GM18526 (cell line): ENCODE data around the gene FAAP20.

Experiments used
- POLR2A ChIP-seq: IDR thresholded peaks from 3 replicates; pipeline ENCODE4 v1.6.1; 2011; ENCODE audit not compliant: insufficient read length; ENCODE audit errors: extremely low read depth

FAAP20 gene, protein sequence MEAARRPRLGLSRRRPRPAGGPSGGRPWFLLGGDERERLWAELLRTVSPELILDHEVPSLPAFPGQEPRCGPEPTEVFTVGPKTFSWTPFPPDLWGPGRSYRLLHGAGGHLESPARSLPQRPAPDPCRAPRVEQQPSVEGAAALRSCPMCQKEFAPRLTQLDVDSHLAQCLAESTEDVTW

DNA sequence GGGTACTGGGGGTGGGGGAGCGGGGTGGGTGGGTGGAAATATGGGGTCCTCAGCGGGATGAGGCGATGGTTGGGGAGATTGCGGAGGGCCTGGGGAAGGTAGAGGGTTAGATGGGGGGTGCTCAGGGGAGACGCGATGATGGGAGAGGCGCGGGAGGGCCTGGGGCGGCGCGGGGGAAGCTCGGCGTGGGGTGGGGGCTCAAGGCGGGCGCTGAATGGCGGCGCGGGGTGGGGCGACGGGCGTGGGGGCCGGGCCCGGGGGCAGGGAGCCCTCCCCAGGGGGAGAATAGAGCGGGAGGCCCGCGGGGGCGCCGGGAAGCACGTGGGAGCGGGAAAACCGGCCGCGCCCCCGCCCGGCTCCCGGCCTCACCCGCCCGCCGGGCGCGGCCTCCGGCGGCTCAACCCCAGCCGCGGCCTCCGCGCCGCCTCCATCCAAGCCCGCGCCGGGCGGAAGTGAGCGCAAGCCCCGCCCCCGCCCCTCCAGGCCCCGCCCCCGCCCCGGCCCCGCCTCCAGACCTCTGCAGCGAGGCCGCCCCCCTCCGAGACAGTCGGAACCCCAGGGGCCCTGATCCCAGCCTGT lies at the start of gene FAAP20:
Gene FAAP20 (minus strand): TSS at position 454 of the 579 bp plus-strand sequence. CDS start 23 bp downstream, at position 431.
- TF ChIP-seq POLR2A: peak; percentile 56

DNA sequence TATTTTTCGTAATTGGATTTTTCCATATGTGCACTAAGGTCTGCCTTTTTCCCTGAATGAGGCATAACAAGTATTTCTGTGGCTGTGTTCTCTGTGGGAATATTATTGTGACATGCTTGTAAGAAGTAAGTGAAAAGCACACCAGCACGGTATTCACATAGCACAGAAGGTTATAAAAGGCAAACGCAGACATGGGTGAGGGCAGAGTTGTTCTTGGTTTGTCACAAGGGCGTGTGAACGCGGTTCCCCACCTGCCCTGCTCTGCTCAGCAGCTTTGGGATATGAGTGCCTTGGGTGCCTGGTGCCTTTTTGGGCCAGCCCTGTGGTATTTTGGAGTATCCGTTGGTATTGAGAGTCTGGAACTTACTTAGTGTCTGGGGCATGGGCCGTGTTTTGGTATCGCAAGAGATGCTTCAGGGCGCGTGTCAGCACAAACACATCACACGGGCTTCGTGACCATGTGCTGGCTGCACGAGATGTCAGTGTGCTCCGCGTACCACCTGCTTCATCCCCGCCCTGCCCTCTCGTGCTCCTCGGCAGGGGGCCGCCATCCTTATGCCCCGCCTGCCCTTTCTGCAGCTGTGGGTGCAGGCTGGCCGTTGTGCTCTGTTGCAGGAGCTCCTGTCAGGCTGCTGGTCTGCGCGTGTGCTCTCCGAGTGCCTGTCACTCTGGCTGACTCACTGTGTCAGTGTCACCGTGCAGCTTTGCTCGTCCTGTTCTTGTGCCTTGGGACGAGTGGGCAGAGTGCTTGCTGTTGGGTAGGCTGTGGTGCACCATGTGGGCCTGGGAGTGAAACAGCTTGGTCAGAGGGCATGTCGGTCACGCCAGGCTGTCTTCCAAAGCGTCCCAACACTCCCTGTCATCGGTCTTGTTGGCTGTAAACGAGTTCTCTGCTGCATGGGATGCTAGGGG lies 48.5 kb upstream of the FAAP20 start:
- no peak for TF ChIP-seq POLR2A

DNA sequence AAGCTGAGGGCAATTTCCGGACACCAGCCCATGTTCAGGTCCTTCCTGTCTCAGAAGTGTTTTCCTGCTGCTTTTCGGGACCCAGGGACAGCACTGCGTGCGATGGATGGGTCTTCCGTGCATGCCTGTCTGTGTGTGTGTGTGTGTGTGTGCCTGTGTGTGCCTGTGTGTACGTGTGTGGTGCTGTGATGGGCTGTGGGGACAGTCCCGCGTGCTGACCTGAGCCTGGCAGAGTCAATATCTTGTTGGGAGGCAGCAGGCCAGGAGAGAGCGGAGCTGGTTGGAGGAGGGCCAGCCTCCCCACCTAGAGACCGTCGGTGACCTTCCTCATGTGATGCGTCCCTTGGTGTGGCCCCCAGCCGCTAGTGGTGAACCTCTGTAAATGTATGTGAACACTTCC lies 47.2 kb upstream of the FAAP20 start:
- no peak for TF ChIP-seq POLR2A

DNA sequence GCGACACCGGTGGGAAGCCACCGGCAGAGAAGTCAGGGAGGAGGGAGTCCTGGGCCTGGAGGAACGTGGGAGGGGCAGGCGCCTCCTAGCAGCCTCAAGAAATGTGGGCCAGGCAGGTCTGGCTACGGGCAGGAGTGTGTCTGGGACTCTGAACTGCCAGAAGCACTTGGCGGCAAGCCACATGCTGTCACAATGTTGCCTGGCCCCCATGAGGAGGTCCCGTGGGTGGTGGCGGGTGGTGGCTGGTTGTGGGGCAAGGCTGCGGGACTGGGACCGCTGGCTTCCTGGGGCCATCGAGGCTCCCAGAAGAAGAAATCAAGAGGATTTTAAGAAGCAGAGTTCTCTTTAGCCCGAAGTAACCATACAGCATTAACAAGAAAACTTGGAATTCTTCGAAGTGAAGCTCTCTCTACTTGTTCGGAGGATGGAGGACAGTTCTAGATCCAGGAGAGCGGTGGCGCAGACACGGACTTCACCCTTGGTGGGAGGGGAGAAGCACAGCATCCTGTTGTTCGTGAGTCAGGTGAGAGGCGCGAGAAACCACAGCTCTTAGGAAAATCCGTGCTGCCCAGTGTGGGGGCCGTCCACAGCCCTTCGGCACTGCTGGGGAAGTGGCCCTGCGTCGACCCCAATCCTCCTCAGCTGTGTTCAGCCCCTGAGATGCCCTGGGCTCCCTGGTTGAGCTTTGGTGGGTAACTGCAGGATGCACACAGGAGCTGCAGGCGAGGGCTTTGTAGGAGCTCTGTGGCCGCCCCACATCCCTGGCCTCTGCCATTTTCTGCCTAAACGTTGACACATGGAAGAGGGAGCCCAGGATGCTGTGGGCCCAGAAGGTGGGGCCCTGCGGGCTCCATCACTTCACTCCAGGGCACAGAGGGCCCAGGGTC lies 45.9 kb upstream of the FAAP20 start:
- no peak for TF ChIP-seq POLR2A

DNA sequence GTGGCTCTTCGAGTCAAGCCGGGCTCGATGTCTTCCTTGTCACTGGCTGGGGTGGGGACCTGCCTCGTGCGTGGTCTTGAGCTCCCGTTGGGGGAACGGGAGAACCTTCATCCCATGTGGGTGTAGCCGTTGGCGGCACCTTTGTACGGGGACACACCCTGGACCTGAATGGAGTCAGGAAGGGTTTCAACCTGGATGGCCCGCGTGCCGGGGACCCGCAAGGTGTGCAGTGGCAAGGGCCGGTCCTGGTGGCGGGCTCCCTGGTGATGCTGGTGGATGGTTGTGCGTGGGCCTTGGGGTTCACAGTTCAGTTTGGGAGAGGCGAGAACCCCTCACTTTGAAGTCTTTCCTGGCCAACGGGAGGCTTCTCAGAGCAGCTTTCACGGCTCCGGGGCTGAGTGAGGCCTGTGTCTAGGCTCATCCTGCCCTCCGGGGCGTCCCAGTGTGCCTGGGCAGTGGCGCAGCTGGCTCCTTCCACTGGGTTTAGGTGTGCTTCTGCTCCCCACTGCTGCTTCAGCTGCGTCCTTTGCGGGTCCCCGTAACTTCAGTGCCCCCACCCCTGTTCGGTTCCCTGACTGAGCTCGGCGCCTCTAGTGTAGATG lies 44.9 kb upstream of the FAAP20 start:
- TF ChIP-seq POLR2A: no peak

DNA sequence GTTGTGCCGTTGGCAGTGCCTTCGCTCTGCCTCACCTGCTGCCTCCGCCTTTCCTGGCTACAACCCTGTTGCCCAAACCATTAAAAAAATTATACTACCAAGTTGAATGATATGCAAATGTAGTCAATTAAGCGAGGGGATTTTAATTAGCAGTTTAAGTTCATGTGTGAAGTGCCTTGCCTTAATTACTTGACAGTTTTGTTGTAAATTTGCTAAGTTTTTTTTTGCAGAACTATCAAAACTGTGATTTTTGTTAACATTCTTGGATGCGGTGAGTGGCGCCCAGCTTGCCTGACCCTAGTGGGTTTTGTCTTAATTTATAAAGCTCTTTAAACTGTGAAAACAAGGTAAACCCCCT lies 44.4 kb upstream of the FAAP20 start:
- no peak for TF ChIP-seq POLR2A

DNA sequence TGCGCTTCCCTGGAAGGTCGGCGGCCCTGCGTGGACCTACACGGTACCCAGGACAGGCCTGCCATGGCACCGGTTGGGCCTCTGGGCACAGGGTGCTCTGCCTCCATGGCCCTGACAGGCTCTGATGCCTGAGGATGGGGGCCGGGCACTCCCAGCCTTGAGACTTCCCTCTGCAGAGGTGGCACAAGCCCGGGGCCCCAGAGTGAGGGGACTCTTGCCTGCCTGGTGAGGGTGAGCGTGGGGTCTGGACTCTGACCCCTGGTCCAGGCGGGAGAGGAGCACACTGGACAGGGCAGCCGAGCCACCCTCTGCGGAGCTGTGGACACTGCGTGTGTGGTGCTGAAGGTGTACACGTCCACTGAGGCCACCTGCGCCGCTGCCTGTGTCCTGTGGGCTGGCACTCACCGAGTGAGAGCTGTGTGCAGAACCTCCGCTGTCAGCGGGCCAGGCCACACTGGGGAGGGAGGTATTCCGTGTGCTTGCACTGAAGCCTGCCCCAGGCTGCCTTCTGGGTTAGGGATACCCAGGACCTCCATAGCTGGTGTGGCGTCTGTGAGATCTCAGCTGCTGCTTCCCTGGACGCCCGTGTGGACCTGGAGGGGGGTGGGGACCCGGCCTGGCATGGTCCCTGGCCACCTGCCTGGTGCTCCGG lies 43.9 kb upstream of the FAAP20 start:
- TF ChIP-seq POLR2A: no peak

DNA sequence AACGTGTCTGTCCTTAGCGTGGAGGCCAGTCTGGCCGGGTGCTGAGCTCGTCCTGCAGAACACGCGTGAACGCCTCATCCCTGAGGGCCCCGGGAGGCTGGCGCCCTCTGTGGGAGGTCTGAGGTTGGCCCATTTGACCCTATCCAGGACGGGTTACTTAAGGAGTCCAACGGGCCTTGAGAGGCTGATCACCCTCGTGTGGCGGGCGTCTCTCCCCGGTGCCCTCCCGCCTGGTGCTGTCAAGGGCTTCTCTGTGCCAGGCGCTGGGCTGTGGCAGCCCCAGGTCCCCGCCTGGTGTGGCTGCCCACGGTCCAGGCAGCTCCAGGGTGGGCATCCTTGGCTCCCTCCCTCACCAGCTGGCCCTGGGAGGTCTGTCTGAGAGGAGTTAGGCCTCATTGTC lies 43.2 kb upstream of the FAAP20 start:
- no peak for TF ChIP-seq POLR2A

DNA sequence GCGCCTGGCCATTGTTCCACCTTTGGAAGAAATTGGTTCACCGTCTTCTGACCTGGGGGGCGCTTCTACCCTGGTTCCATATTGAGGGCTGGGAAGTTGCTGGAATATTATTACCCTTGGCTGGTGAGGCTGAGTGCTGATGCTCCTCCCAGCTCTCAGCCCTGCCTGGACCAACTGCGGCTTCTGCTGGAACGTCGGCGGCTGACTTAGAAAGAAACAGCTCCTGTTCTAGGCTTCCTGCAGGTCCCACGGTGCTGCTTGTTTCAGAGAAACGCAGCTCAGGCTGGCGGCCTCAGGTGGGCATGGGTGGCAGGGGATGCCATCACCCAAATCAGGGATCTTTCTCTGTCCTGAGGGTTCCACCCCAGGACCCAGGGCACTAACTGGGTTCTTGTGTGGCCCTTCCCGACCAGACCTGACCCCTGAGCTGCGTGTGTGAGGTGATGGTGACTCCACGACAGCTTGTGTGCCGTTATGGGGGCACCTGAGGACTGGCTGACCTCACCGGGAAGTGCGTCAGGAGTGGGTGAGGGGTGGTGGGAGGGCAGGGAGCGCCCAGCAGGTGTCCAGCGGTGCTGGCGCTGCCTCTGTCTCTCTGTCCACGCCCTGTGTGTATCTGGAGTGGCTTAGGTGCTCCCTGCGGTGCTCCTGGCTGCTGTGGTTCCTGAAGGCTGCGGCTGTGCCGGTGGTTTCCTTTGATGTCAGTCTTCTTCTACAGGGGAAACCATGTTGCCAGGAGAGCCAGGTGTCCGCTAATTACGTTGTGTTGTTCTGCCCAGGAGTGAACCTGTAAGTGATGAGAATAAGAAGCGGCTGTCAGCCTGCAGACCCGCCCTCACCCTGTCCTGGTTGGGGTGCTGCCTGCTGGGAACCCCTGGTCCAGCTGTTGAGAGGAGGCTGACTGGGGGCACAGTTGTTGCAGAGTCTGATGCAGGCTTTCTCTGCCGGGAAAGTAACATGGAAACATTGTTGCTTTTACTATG lies 42.4 kb upstream of the FAAP20 start:
- no peak for TF ChIP-seq POLR2A

DNA sequence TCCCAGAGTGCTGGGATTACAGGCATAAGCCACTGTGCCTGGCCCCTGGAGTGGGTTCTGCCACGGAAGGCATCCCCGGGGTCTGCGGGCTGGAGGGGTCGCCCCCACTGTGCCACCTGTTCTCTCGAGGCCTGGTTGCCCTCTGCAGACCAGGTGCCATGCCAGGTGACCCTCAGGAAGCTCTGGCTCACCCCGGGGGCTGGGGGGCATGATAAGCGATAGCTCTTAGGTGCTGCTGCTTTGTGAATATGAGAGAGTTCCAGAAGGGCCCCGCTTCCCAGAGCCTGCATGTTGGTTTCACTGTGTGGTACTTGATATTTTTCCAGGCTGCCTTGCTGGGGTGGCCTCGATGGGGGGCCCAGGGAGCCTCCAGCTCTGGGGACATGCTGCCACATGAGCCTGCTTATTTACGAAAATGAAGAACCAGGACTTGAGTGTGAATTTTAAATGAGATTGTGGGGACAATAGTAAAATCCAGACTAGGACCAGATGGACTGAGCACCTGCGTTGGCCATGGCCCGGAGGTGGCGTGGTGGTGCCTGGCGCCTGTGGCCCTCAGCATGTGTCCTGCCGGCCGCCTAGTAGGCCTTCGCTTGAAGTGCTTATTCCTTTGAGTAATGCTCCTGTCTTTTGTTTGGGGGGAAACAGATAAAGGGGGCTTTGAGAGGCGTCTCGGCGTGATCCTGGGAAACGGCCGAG lies 40.9 kb upstream of the FAAP20 start:
- no peak for TF ChIP-seq POLR2A

DNA sequence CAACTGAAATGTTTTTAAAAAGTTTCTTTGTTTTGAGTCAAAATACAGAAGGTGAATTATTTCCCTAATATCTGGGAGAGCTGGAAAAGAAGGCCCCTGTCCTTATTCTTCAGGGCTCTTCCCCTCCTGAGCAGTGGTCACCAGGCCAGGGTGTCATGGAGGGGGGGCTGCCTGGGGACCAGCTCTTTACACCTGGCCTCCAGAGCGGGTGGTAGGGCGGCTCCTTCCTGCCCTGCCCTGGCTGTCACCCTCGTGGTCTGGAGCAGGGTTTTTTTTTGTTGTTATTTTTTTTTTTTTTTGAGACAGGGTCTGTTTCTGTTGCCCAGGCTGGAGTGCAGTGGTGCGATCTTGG lies 40.2 kb upstream of the FAAP20 start:
- no peak for TF ChIP-seq POLR2A

DNA sequence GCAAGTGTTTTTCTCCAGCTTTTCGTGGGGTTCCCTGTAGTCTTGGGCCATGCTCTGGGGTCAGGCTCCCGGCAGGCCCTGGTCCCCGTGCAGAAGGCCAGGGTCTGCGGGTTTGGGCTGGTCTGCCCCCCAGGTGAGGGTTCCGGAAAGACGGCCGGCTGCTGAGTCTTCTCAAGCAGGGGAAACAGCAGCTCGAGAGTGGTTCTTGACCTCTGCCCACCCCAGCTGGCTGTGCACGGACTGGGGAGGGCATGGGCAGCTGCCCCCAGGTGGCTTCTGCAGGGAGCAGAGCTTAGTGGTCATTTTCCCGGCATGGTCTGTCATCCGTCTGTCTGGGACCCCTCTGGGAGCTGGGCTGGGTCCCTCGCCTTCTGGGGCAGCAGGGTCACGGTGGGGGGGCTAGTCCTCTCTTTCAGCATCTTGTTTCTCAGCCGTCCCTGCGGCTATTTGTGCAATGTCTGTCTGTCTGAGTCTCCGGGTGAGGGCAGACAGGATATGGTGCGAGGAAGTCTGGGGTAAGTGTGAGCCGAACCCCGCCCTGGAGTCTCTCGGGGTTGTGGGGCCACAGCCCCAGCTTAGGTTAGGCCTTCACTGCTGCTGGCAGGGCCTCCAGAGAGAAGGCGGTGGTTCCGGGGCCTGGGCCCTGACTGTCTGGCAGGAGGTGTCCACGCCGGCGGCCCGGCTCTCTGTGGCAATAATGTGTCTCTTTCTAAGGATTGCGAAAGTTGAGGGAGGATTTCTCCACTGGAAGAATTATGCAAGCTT lies 39.6 kb upstream of the FAAP20 start:
- TF ChIP-seq POLR2A: no peak

DNA sequence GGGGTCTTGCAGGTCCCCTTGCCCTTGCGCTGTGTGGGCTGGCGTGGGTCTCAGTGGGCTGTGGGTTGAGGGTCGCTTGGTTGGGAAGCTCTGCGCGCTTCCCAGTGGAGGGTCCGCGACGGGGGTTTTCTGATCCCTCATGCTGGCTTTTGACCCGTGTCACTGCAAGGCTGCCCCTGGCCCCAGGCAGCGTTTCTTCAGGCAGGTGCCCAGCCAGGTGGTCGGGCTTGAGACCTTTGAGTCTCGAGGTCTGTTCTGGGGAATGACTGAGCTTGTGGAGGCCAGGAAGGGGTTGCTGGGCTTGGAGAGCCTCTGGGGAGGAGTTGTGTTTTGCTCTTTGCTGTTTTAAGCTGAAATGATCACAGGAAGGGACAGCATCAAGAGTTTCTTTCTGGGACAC lies 38.9 kb upstream of the FAAP20 start:
- TF ChIP-seq POLR2A: no peak
